Peyer's patch (tissue), 4 donors: Measurements from ENCODE around the gene IQGAP3. TPM values are rescaled to one million over a fixed set of nuclear protein-coding genes. Genes with fewer than 3 reads are reported as not detected.

Experiments
- DNase-seq, 3 donors: peaks; one replicate each; pipeline ENCODE4 v3.0.0-alpha.2; 2017 to 2019
- H3K27ac ChIP-seq, 4 donors: fragments of 200-600 bp; sonication (generic); one replicate each; pipeline ENCODE4 v1.5.1; 2016 to 2019
- H3K27me3 ChIP-seq, 2 donors: fragments of 200-600 bp; sonication (generic); one replicate each; pipeline ENCODE4 v1.5.1; 2019
- H3K36me3 ChIP-seq, 3 donors: fragments of 200-600 bp; sonication (generic); one replicate each; pipeline ENCODE4 v1.5.1; 2016 to 2019
- H3K4me1 ChIP-seq, 4 donors: fragments of 200-600 bp; sonication (generic); one replicate each; pipeline ENCODE4 v1.5.1; 2016 to 2019
- H3K4me3 ChIP-seq, 4 donors: fragments of 200-600 bp; sonication (generic); 1 replicate in 3 of 4; 2 replicates in 1 of 4; pipeline ENCODE4 v1.5.1; 2016 to 2019; ENCODE audit warnings: mild to moderate bottlenecking in 1 of 4
- H3K9me3 ChIP-seq, 4 donors: fragments of 200-600 bp; sonication (generic); one replicate each; pipeline ENCODE4 v1.5.1; 2016 to 2019; ENCODE audit warnings: mild to moderate bottlenecking in 1 of 4
- POLR2A ChIP-seq, 2 donors: fragments of 450-650 bp; IDR thresholded peaks; one replicate each; pipeline ENCODE4 v1.5.1; 2017; ENCODE audit warnings: antibody characterized with exemption in 2 of 2, mild to moderate bottlenecking in 2 of 2, moderate library complexity in 2 of 2
- total RNA-seq, 4 donors: library from RNA; depleted of rRNA; stranded (reverse); fragments of >200 nt; gene quantifications; one replicate each; pipeline ENCODE4 v1.1.0, GENCODE V29; 2016
- TF ChIP-seq, protein P1 (sequence below), 6 experiments: fragments of 450-650 bp in 4 of 6; fragments of 200-600 bp in 2 of 6; sonication (generic) in 1 of 6; IDR thresholded peaks; one replicate each; pipeline ENCODE4 v1.5.1; 2017 to 2019; ENCODE audit warnings: antibody characterized with exemption in 6 of 6, mild to moderate bottlenecking in 3 of 6, moderate library complexity in 1 of 6

The IQGAP3 gene
- total RNA-seq, 4 donors from 2014 or later: 5.4 to 45.4 (median 8.2) TPM

DNA sequence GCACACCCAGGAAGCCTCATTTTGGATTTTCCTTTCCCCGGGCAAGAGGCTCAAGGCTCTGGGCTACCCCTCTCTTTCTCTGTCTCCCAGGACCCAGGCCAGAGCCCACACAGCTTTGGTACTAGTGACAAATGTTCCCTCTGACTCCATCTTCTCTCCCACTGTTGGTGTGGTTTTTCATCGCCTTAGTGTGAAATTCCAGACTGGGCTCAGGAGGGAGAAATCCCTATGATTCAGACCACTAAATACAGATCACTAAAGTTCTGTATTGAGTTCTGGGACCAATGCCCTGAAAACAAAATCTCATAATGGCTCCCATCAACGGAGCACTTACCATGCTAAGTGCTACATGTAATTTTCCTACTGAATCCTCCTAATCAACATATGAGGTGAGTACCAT, 26.1 kb downstream of the IQGAP3 start:
- H3K27ac ChIP-seq: no peak overlapping the region
- no peaks in the 10 kb centered on the region for H3K4me1 ChIP-seq
- DNase-seq: no peak
- H3K27me3 ChIP-seq: no peaks in the 10 kb centered on the region
- no peaks in the 10 kb centered on the region for H3K9me3 ChIP-seq
- H3K4me3 ChIP-seq: no peak overlapping the region
- no peaks in the 10 kb centered on the region for H3K36me3 ChIP-seq
- no peak for TF ChIP-seq POLR2A (IDR thresholded peaks at IDR 0.05)
- TF ChIP-seq, protein P1, sequence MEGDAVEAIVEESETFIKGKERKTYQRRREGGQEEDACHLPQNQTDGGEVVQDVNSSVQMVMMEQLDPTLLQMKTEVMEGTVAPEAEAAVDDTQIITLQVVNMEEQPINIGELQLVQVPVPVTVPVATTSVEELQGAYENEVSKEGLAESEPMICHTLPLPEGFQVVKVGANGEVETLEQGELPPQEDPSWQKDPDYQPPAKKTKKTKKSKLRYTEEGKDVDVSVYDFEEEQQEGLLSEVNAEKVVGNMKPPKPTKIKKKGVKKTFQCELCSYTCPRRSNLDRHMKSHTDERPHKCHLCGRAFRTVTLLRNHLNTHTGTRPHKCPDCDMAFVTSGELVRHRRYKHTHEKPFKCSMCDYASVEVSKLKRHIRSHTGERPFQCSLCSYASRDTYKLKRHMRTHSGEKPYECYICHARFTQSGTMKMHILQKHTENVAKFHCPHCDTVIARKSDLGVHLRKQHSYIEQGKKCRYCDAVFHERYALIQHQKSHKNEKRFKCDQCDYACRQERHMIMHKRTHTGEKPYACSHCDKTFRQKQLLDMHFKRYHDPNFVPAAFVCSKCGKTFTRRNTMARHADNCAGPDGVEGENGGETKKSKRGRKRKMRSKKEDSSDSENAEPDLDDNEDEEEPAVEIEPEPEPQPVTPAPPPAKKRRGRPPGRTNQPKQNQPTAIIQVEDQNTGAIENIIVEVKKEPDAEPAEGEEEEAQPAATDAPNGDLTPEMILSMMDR (IDR thresholded peaks at IDR 0.05): no peak

DNA sequence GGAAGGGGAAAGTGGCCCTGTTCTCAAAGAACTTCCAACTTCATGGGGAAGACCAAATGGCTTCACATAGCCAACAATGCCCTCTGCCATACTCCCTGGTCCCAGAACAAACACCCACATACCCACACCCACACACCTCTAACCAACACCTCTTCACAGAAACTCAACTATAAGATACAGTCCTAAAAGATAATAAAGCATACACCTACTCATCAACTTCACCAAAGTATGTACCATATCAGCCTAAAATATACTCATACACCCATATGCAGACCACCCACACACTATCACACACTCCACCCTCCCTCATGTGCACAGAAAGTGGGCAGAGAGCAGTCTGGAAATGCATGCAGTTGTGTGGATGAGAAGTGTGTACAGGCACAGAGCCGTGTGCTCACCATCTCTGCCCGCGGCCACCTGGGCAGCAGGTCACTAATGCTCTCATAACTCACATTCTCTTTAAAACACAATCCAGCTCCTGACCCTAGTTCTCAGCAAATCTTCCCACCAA, 27.7 kb downstream of the IQGAP3 start:
- Histone ChIP-seq H3K27ac (no peak overlapping the region), H3K4me3 (no peak overlapping the region), H3K36me3 (no peaks in the 10 kb centered on the region), H3K9me3 (no peaks in the 10 kb centered on the region), H3K27me3 (no peaks in the 10 kb centered on the region), H3K4me1 (no peaks in the 10 kb centered on the region)
- TF ChIP-seq, protein P1 (IDR thresholded peaks at IDR 0.05): no peak
- TF ChIP-seq POLR2A (IDR thresholded peaks at IDR 0.05): no peak
- DNase-seq: peak in 1 of 3 donors; percentile 11

GRCh38 chr1:156543066-156543465, 29.3 kb downstream of the IQGAP3 start:
- Histone ChIP-seq H3K27ac (no peak overlapping the region), H3K4me3 (no peak overlapping the region), H3K9me3 (no peaks in the 10 kb centered on the region), H3K36me3 (no peaks in the 10 kb centered on the region), H3K27me3 (no peaks in the 10 kb centered on the region), H3K4me1 (no peaks in the 10 kb centered on the region)
- peak in 1 of 3 donors; percentile 18 for DNase-seq
- TF ChIP-seq POLR2A (IDR thresholded peaks at IDR 0.05): no peak
- TF ChIP-seq, protein P1 (IDR thresholded peaks at IDR 0.05): no peak

GRCh38 chr1:156540955-156541354, 31.4 kb downstream of the IQGAP3 start:
- no peak for DNase-seq
- Histone ChIP-seq H3K4me1 (no peaks in the 10 kb centered on the region), H3K27ac (no peak overlapping the region), H3K4me3 (no peak overlapping the region), H3K9me3 (no peaks in the 10 kb centered on the region), H3K36me3 (no peaks in the 10 kb centered on the region), H3K27me3 (no peaks in the 10 kb centered on the region)
- TF ChIP-seq, protein P1 (IDR thresholded peaks at IDR 0.05): no peak
- no peak for TF ChIP-seq POLR2A (IDR thresholded peaks at IDR 0.05)

- H3K27me3 ChIP-seq: no peaks in the 10 kb centered on the region
- no peak overlapping the region for H3K4me3 ChIP-seq
- no peak overlapping the region for H3K27ac ChIP-seq
- no peaks in the 10 kb centered on the region for H3K36me3 ChIP-seq
- no peaks in the 10 kb centered on the region for H3K9me3 ChIP-seq
- H3K4me1 ChIP-seq: no peaks in the 10 kb centered on the region
- peak in 1 of 3 donors; percentile 38 for DNase-seq
- TF ChIP-seq, protein P1 (IDR thresholded peaks at IDR 0.05): no peak
- no peak for TF ChIP-seq POLR2A (IDR thresholded peaks at IDR 0.05)
These were observed 32.5 kb downstream of the IQGAP3 start for GRCh38 chr1:156539818-156540355.
